ENCODE data around the gene N4BP2L1.

DNA sequence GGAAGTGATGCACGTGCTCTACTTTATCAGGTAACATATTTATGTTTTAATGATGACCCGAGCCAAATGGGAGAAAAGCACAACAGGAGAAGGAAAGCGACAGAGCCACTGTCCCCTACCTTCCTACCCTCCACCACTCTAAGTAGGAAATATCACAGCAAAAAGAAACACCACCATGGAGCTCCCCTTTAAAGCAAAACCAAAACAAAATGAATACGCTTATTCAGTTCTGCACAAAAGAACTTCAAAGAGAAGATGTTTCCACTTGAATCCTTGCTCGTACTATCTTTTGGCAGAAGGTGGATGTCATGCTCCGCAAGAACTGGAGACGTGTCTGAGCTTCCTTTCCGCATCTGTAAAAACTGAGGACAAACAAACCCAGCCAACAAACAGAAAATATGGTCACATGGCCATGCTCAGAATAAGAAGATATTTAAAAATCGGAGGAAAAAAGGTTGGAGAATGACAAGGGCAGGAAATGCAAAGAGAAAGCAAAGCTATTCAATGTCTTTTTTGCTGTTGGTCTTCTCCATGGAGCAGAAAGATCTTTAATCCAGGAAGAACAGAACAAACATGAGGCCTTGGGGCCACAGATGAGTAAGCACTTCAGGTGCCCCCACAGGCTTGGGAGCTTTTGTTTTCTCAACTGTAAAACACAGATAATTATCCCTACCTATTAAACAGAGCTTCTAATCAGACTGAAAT lies 19.5 kb downstream of the N4BP2L1 start:
- TF ChIP-seq EZH2 (optimal IDR thresholded peaks at IDR 0.05; ENCODE audit: low read depth, low read length) (no peak), EZH2phosphoT487 (IDR thresholded peaks at IDR 0.05; ENCODE audit: low read length) (no peak)
- TF ChIP-seq, protein P1, sequence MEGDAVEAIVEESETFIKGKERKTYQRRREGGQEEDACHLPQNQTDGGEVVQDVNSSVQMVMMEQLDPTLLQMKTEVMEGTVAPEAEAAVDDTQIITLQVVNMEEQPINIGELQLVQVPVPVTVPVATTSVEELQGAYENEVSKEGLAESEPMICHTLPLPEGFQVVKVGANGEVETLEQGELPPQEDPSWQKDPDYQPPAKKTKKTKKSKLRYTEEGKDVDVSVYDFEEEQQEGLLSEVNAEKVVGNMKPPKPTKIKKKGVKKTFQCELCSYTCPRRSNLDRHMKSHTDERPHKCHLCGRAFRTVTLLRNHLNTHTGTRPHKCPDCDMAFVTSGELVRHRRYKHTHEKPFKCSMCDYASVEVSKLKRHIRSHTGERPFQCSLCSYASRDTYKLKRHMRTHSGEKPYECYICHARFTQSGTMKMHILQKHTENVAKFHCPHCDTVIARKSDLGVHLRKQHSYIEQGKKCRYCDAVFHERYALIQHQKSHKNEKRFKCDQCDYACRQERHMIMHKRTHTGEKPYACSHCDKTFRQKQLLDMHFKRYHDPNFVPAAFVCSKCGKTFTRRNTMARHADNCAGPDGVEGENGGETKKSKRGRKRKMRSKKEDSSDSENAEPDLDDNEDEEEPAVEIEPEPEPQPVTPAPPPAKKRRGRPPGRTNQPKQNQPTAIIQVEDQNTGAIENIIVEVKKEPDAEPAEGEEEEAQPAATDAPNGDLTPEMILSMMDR (IDR thresholded peaks at IDR 0.05; ENCODE audit: low read length): no peak
